SH-SY5Y (cell line): ENCODE measurements around the gene AQP1.

Experiments used
- GATA2 ChIP-seq: IDR thresholded peaks from 2 replicates; pipeline ENCODE4 v1.6.1; 2011; ENCODE audit warnings: mild to moderate bottlenecking, low read depth, low read length
- GATA3 ChIP-seq: IDR thresholded peaks from 2 replicates; pipeline ENCODE4 v1.6.1; 2011; ENCODE audit warnings: low read depth, mild to moderate bottlenecking, low read length, moderate library complexity

- TF ChIP-seq GATA2 (no peak), GATA3 (no peak)
Observed at GRCh38 chr7:30924624-30925023, 13.0 kb downstream of the AQP1 start.
